ENCODE measurements around the gene ACTRT2.

The ACTRT2 gene

GRCh38 chr1:3015269-3015635, 6.0 kb upstream of the ACTRT2 start:
- TF ChIP-seq RARB (CRISPR knock-in tag; IDR thresholded peaks at IDR 0.05) (no peak), TSHZ2 (CRISPR knock-in tag; IDR thresholded peaks at IDR 0.05) (no peak), CSDC2 (CRISPR knock-in tag; IDR thresholded peaks at IDR 0.05) (no peak), OSR1 (CRISPR knock-in tag; IDR thresholded peaks at IDR 0.05) (no peak), ZC3H10 (CRISPR knock-in tag; IDR thresholded peaks at IDR 0.05) (no peak), SNAI2 (CRISPR knock-in tag; IDR thresholded peaks at IDR 0.05) (no peak), CREB5 (CRISPR knock-in tag; IDR thresholded peaks at IDR 0.05; ENCODE audit: low read depth) (no peak), ZNF8 (CRISPR knock-in tag; IDR thresholded peaks at IDR 0.05) (no peak), GLIS3 (CRISPR knock-in tag; IDR thresholded peaks at IDR 0.05) (no peak), BACH2 (CRISPR knock-in tag; IDR thresholded peaks at IDR 0.05; ENCODE audit: borderline replicate concordance) (no peak), ARNTL (CRISPR knock-in tag; IDR thresholded peaks at IDR 0.05; ENCODE audit: borderline replicate concordance, low read depth) (no peak), PATZ1 (CRISPR knock-in tag; IDR thresholded peaks at IDR 0.05; ENCODE audit: borderline replicate concordance) (no peak), POU6F1 (CRISPR knock-in tag; IDR thresholded peaks at IDR 0.05; ENCODE audit: borderline replicate concordance, low read depth) (no peak), TCF4 (CRISPR knock-in tag; IDR thresholded peaks at IDR 0.05; ENCODE audit: borderline replicate concordance) (no peak)
- ATAC-seq: no peak

- TF ChIP-seq ZC3H10 (CRISPR knock-in tag; IDR thresholded peaks at IDR 0.05) (no peak), ZNF8 (CRISPR knock-in tag; IDR thresholded peaks at IDR 0.05) (no peak), SNAI2 (CRISPR knock-in tag; IDR thresholded peaks at IDR 0.05) (no peak), ISL1 (CRISPR knock-in tag; IDR thresholded peaks at IDR 0.05) (no peak), POU6F1 (CRISPR knock-in tag; IDR thresholded peaks at IDR 0.05; ENCODE audit: borderline replicate concordance, low read depth) (no peak), TSHZ2 (CRISPR knock-in tag; IDR thresholded peaks at IDR 0.05) (no peak)
- no peak for ATAC-seq
These were observed 5.5 kb upstream of the ACTRT2 start for GRCh38 chr1:3015744-3016143.

- no peak for TF ChIP-seq ZNF70 (CRISPR knock-in tag; IDR thresholded peaks at IDR 0.05)
- no peak for TF ChIP-seq ZNF565 (CRISPR knock-in tag; conservative IDR thresholded peaks at IDR 0.05; ENCODE audit: low read depth)
- TF ChIP-seq CREB5 (CRISPR knock-in tag; IDR thresholded peaks at IDR 0.05; ENCODE audit: low read depth): no peak
- TF ChIP-seq TOX (CRISPR knock-in tag; IDR thresholded peaks at IDR 0.05; ENCODE audit: borderline replicate concordance): no peak
- TF ChIP-seq SNAI2 (CRISPR knock-in tag; IDR thresholded peaks at IDR 0.05): no peak
- no peak for TF ChIP-seq PATZ1 (CRISPR knock-in tag; IDR thresholded peaks at IDR 0.05; ENCODE audit: borderline replicate concordance)
- no peak for TF ChIP-seq OSR1 (CRISPR knock-in tag; IDR thresholded peaks at IDR 0.05)
- TF ChIP-seq ISL1 (CRISPR knock-in tag; IDR thresholded peaks at IDR 0.05): no peak
- no peak for TF ChIP-seq TCF4 (CRISPR knock-in tag; IDR thresholded peaks at IDR 0.05; ENCODE audit: borderline replicate concordance)
- no peak for TF ChIP-seq ZFP3 (CRISPR knock-in tag; IDR thresholded peaks at IDR 0.05)
- TF ChIP-seq ESRRG (CRISPR knock-in tag; IDR thresholded peaks at IDR 0.05): no peak
- TF ChIP-seq CSDC2 (CRISPR knock-in tag; IDR thresholded peaks at IDR 0.05): no peak
- TF ChIP-seq ZC3H10 (CRISPR knock-in tag; IDR thresholded peaks at IDR 0.05): no peak
- ATAC-seq: no peak
These were observed 4.4 kb upstream of the ACTRT2 start for GRCh38 chr1:3016641-3017439.

All from SK-N-SH treated with all-trans-retinoic acid at 6 μM for 48 hours (cell line).